ENCODE measurements around the gene IMPA2.

DNA sequence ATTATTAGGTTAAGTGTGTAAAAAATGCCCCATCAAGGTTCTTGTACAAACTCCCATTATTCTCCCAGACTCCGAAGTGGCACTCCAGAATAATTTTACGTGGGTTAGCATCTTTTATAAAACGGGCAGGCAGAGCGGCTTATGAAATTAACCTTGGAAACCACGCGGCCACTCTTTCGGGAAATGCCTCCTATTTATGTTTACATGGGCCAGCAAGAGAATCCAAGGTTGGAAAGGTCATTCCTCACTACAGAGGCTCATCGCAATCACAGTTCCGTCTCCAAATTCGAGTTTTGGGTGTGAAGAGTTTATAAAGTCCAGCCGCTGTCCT, 1.2 kb upstream of the IMPA2 start:
- TF ChIP-seq, protein P1, sequence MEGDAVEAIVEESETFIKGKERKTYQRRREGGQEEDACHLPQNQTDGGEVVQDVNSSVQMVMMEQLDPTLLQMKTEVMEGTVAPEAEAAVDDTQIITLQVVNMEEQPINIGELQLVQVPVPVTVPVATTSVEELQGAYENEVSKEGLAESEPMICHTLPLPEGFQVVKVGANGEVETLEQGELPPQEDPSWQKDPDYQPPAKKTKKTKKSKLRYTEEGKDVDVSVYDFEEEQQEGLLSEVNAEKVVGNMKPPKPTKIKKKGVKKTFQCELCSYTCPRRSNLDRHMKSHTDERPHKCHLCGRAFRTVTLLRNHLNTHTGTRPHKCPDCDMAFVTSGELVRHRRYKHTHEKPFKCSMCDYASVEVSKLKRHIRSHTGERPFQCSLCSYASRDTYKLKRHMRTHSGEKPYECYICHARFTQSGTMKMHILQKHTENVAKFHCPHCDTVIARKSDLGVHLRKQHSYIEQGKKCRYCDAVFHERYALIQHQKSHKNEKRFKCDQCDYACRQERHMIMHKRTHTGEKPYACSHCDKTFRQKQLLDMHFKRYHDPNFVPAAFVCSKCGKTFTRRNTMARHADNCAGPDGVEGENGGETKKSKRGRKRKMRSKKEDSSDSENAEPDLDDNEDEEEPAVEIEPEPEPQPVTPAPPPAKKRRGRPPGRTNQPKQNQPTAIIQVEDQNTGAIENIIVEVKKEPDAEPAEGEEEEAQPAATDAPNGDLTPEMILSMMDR (IDR thresholded peaks at IDR 0.05) = no peak
- no peak for TF ChIP-seq POLR2A (IDR thresholded peaks at IDR 0.05)
- no peak for TF ChIP-seq EP300 (IDR thresholded peaks at IDR 0.05)
